ENCODE data around the gene CHPF2.

- TF ChIP-seq YY1 (IDR thresholded peaks at IDR 0.05; ENCODE audit: insufficient read depth, insufficient read length) (no peak), SUZ12 (IDR thresholded peaks at IDR 0.05; ENCODE audit: extremely low read depth, insufficient read depth, insufficient read length) (no peak)
These were observed 25.4 kb upstream of the CHPF2 start for GRCh38 chr7:151206914-151207313.
